DMS153 treated with DMSO at 0.1 percent for 48 hours (cell line): ENCODE results near the gene TRIM8.
"Not testable (repeated sequence)": the region's sequence is repeated elsewhere in the genome, so short reads cannot be mapped to it uniquely, and the experiment has no call there.

Experiments used
- DNase-seq: peaks from one replicate; lab custom pipeline; 2025; ENCODE audit not compliant: unreplicated experiment; lab: John Stamatoyannopoulos, UW

Gene TRIM8

GRCh38 chr10:102691285-102692066, 47.2 kb downstream of the TRIM8 start:
- no peak for DNase-seq

GRCh38 chr10:102695401-102695800, 51.1 kb downstream of the TRIM8 start:
- DNase-seq = not testable (repeated sequence)

GRCh38 chr10:102696736-102697135, 52.5 kb downstream of the TRIM8 start:
- DNase-seq = no peak

GRCh38 chr10:102698894-102699293, 54.6 kb downstream of the TRIM8 start:
- no peak for DNase-seq

- DNase-seq = no peak
Measured at GRCh38 chr10:102701272-102701671, 57.0 kb downstream of the TRIM8 start.

GRCh38 chr10:102701796-102702195, 57.5 kb downstream of the TRIM8 start:
- DNase-seq = no peak

- no peak for DNase-seq
Measured at GRCh38 chr10:102702742-102703141, 58.5 kb downstream of the TRIM8 start.

GRCh38 chr10:102704915-102705314, 60.6 kb downstream of the TRIM8 start:
- DNase-seq = no peak

GRCh38 chr10:102705531-102705930, 61.3 kb downstream of the TRIM8 start:
- no peak for DNase-seq
